Mammary epithelial cell (primary cell): Measurements from ENCODE around the gene DAG1.

ENCODE experiments used
- CTCF ChIP-seq, 2 donors: IDR thresholded peaks in 1 of 2; conservative IDR thresholded peaks in 1 of 2; 2 replicates each; pipeline ENCODE4 v1.5.1; 2011 to 2012; ENCODE audit warnings: inconsistent platforms in 2 of 2, low read length in 2 of 2, mild to moderate bottlenecking in 2 of 2, control low read depth in 1 of 2, low read depth in 1 of 2; ENCODE audit not compliant: insufficient read depth in 1 of 2; ENCODE audit errors: extremely low read depth in 1 of 2
- EZH2 ChIP-seq: IDR thresholded peaks from 2 replicates; pipeline ENCODE4 v1.6.1; 2012; ENCODE audit warnings: low read length, inconsistent platforms, borderline replicate concordance

GRCh38 chr3:49460956-49461355, 9.1 kb upstream of the DAG1 start:
- TF ChIP-seq CTCF (conservative IDR thresholded peaks at IDR 0.05 in 1 of 2, IDR thresholded peaks at IDR 0.05 in 1 of 2; ENCODE audit: extremely low read depth in 1 of 2, insufficient read depth in 1 of 2, low read depth in 1 of 2, low read length in 2 of 2) (no peak), EZH2 (no peak)
